GM23338 (cell line): ENCODE data around the gene KNG1. TPM values are rescaled to one million over a fixed set of nuclear protein-coding genes. Genes with fewer than 3 reads are reported as not detected.
A peak's percentile ranks its signal among the peaks of the same experiment; 100 is the strongest.

Experiments
- ATAC-seq: fragments of 200-7000 bp; cut with Tn5 transposase; 3 replicates; pipeline ENCODE4 v1.9.1; 2020
- DNase-seq: peaks from one replicate; pipeline ENCODE4 v3.0.0-alpha.2; 2015; ENCODE audit warnings: low spot score
- H2AFZ ChIP-seq: fragments of 200-600 bp; sonication (generic); 2 replicates; pipeline ENCODE4 v1.8.0; 2016; ENCODE audit warnings: antibody characterized with exemption, mild to moderate bottlenecking, moderate library complexity
- H3F3A ChIP-seq: fragments of 200-600 bp; sonication (generic); replicated peaks from 2 replicates; pipeline ENCODE4 v1.8.0; 2017; ENCODE audit warnings: antibody characterized with exemption, mixed run types, low read depth
- H3K27ac ChIP-seq: fragments of 200-600 bp; sonication (generic); 2 replicates; pipeline ENCODE4 v1.6.1; 2016; ENCODE audit warnings: low read depth
- H3K27me3 ChIP-seq: fragments of 200-600 bp; sonication (generic); 2 replicates; pipeline ENCODE4 v1.8.0; 2016; ENCODE audit warnings: mild to moderate bottlenecking, mixed run types, moderate library complexity; ENCODE audit not compliant: insufficient read depth
- H3K36me3 ChIP-seq: fragments of 200-600 bp; sonication (generic); 2 replicates; pipeline ENCODE4 v1.8.0; 2016; ENCODE audit warnings: mild to moderate bottlenecking; ENCODE audit not compliant: insufficient read depth
- H3K4me1 ChIP-seq: fragments of 200-600 bp; sonication (generic); 2 replicates; pipeline ENCODE4 v1.8.0; 2016; ENCODE audit warnings: mild to moderate bottlenecking, moderate library complexity; ENCODE audit not compliant: insufficient read depth
- H3K4me2 ChIP-seq: fragments of 200-600 bp; sonication (generic); 2 replicates; pipeline ENCODE4 v1.7.1; 2017; ENCODE audit warnings: mixed run types
- H3K4me3 ChIP-seq: fragments of 200-600 bp; sonication (generic); 2 replicates; pipeline ENCODE4 v1.6.1; 2016; ENCODE audit warnings: mixed run types
- H3K79me2 ChIP-seq: fragments of 200-600 bp; sonication (generic); replicated peaks from 2 replicates; pipeline ENCODE4 v1.8.0; 2017; ENCODE audit warnings: mild to moderate bottlenecking; ENCODE audit not compliant: insufficient read depth
- H3K9me2 ChIP-seq: fragments of 200-600 bp; sonication (generic); 2 replicates; pipeline ENCODE4 v1.8.0; 2017; ENCODE audit not compliant: insufficient read depth
- H4K20me1 ChIP-seq: fragments of 200-600 bp; sonication (generic); replicated peaks from 2 replicates; pipeline ENCODE4 v1.8.0; 2017; ENCODE audit warnings: mild to moderate bottlenecking; ENCODE audit not compliant: insufficient read depth
- H3K27ac Mint-ChIP-seq: 2 replicates; pipeline ENCODE4 v1.8.0; 2020; ENCODE audit warnings: inconsistent platforms, mild to moderate bottlenecking, moderate library complexity, mixed read lengths
- H3K27me3 Mint-ChIP-seq: 3 replicates; pipeline ENCODE4 v1.8.0; 2022; ENCODE audit warnings: low read depth, mild to moderate bottlenecking, moderate library complexity, mixed read lengths, inconsistent platforms; ENCODE audit not compliant: insufficient read depth, poor library complexity
- H3K36me3 Mint-ChIP-seq: 3 replicates; pipeline ENCODE4 v1.8.0; 2021; ENCODE audit warnings: low read depth, mild to moderate bottlenecking, inconsistent platforms, moderate library complexity, mixed read lengths
- H3K4me1 Mint-ChIP-seq: 3 replicates; pipeline ENCODE4 v1.8.0; 2020; ENCODE audit warnings: mild to moderate bottlenecking, inconsistent platforms, mixed read lengths
- H3K4me3 Mint-ChIP-seq: 3 replicates; pipeline ENCODE4 v1.8.0; 2021; ENCODE audit warnings: moderate library complexity, mild to moderate bottlenecking, inconsistent platforms, mixed read lengths
- H3K9me3 Mint-ChIP-seq: 3 replicates; pipeline ENCODE4 v1.8.0; 2020; ENCODE audit warnings: moderate library complexity, mild to moderate bottlenecking, inconsistent platforms, mixed read lengths
- CTCF ChIP-seq, 2 experiments: fragments of 200-600 bp in 1 of 2; sonication (generic) in 1 of 2; conservative IDR thresholded peaks; 2 replicates each; pipeline versions ENCODE4 v1.5.1 to v1.6.1; 2016 to 2017; ENCODE audit warnings: antibody characterized with exemption in 2 of 2, low read depth in 2 of 2, mild to moderate bottlenecking in 2 of 2, moderate library complexity in 1 of 2
- ETS1 ChIP-seq: IDR thresholded peaks from 2 replicates; pipeline ENCODE4 v1.6.1; 2016; ENCODE audit warnings: antibody characterized with exemption
- EZH2 ChIP-seq: fragments of 200-600 bp; sonication (generic); IDR thresholded peaks from one replicate; pipeline ENCODE4 v1.8.0; 2017; ENCODE audit warnings: antibody characterized with exemption, mild to moderate bottlenecking, low read depth; ENCODE audit not compliant: unreplicated experiment
- EZH2phosphoT487 ChIP-seq: fragments of 200-600 bp; sonication (generic); IDR thresholded peaks from one replicate; pipeline ENCODE4 v1.8.1; 2018; ENCODE audit warnings: antibody characterized with exemption; ENCODE audit not compliant: unreplicated experiment
- JUNB ChIP-seq: IDR thresholded peaks from one replicate; pipeline ENCODE4 v1.6.1; 2016; ENCODE audit warnings: antibody characterized with exemption; ENCODE audit not compliant: unreplicated experiment
- NANOG ChIP-seq: IDR thresholded peaks from 2 replicates; pipeline ENCODE4 v1.6.1; 2016; ENCODE audit warnings: antibody characterized with exemption, borderline replicate concordance
- POLR2AphosphoS5 ChIP-seq: IDR thresholded peaks from 2 replicates; pipeline ENCODE4 v1.6.1; 2016; ENCODE audit warnings: antibody characterized with exemption, low read depth
- STAT1 ChIP-seq: IDR thresholded peaks from one replicate; pipeline ENCODE4 v1.6.1; 2016; ENCODE audit warnings: antibody characterized with exemption; ENCODE audit not compliant: unreplicated experiment
- ZNF114 ChIP-seq: fragments of 250-450 bp; sonication (Bioruptor Pico); IDR thresholded peaks from 2 replicates; pipeline ENCODE4 v1.5.0; 2020; ENCODE audit warnings: mild to moderate bottlenecking, moderate library complexity
- ZNF331 ChIP-seq: fragments of 250-450 bp; sonication (Bioruptor Pico); IDR thresholded peaks from 2 replicates; pipeline ENCODE4 v1.5.0; 2020; ENCODE audit warnings: low read depth, mild to moderate bottlenecking, moderate library complexity
- polyA plus RNA-seq: library from polyadenylated mRNA; unstranded; fragments of >200 nt; fragmentation: Nextera tagmentation; extraction: Ambion mirVana; gene quantifications from 2 replicates; pipeline ENCODE4 v1.2.1, GENCODE V29; 2016
- total RNA-seq: library from RNA; depleted of rRNA; stranded (reverse); fragments of >200 nt; shearing (Covaris generic); gene quantifications from 2 replicates; pipeline ENCODE4 v1.2.3, GENCODE V29; 2014
- TF ChIP-seq, protein P1 (sequence below): IDR thresholded peaks from one replicate; pipeline ENCODE4 v1.6.1; 2018; ENCODE audit warnings: antibody characterized with exemption; ENCODE audit not compliant: unreplicated experiment

KNG1 gene
- total and polyA plus RNA-seq, 2 experiments from 2014 or later, result 0.49 TPM; not detected in 1

- no peaks in the 10 kb centered on the region for H3K79me2 ChIP-seq
- no peaks in the 10 kb centered on the region; the same call in 2 of the 3 replicates for H3K9me3 Mint-ChIP-seq
- no peaks in the 10 kb centered on the region for H3K36me3 Mint-ChIP-seq
- no peak overlapping the region for H3K4me3 Mint-ChIP-seq
- TF ChIP-seq CTCF (conservative IDR thresholded peaks at IDR 0.05; ENCODE audit: low read depth in 2 of 2) (peak in 1 of 2 experiments; percentile 68; a peak in 3 of 4 replicates), POLR2AphosphoS5 (no peak), STAT1 (no peak), ZNF331 (CRISPR knock-in tag) (no peak), NANOG (no peak), ETS1 (no peak), EZH2phosphoT487 (no peak)
- H3K27me3 Mint-ChIP-seq, result no peaks in the 10 kb centered on the region
- no peaks in the 10 kb centered on the region for H4K20me1 ChIP-seq
- no peak overlapping the region for H3K27ac ChIP-seq
- H3K27ac Mint-ChIP-seq, result no peak overlapping the region
- no peak overlapping the region for H3K4me3 ChIP-seq
- H3K4me2 ChIP-seq, result no peak overlapping the region
- H3K4me1 ChIP-seq, result peaks cover 3% of the 10 kb centered on the region
- no peaks in the 10 kb centered on the region for H3F3A ChIP-seq
- ATAC-seq (peak; percentile 97), DNase-seq (peak; percentile 63)
- no peaks in the 10 kb centered on the region for H3K36me3 ChIP-seq
- no peaks in the 10 kb centered on the region for H3K9me2 ChIP-seq
- no peaks in the 10 kb centered on the region for H3K27me3 ChIP-seq
- H3K4me1 Mint-ChIP-seq, result peaks cover 7% of the 10 kb centered on the region; the same call in 1 of the 3 replicates
- peak overlapping the region; percentile 69 for H2AFZ ChIP-seq
These were observed 5.3 kb downstream of the KNG1 start for GRCh38 chr3:186722457-186722856.

DNA sequence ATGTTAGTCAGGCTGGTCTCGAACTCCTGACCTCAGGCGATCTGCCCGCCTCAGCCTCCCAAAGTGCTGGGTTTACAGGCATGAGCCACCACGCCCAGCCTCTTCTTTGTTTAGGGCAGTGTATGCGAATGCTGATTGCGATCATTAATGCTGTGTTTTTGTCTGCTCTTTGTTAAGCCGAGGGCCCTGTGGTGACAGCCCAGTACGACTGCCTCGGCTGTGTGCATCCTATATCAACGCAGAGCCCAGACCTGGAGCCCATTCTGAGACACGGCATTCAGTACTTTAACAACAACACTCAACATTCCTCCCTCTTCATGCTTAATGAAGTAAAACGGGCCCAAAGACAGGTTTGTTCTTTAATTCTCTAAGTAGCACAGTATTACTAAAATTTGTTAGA, 7.8 kb downstream of the KNG1 start:
- ATAC-seq, result peak; percentile 71
- no peaks in the 10 kb centered on the region for H3K36me3 ChIP-seq
- H3K79me2 ChIP-seq, result no peaks in the 10 kb centered on the region
- no peaks in the 10 kb centered on the region for H3K27me3 ChIP-seq
- peaks cover 7% of the 10 kb centered on the region; the same call in 1 of the 3 replicates for H3K4me1 Mint-ChIP-seq
- H3K4me3 ChIP-seq, result no peak overlapping the region
- H2AFZ ChIP-seq, result no peak overlapping the region
- H3K4me1 ChIP-seq, result peaks cover 3% of the 10 kb centered on the region
- no peaks in the 10 kb centered on the region; the same call in 2 of the 3 replicates for H3K9me3 Mint-ChIP-seq
- H3K36me3 Mint-ChIP-seq, result no peaks in the 10 kb centered on the region
- no peak overlapping the region for H3K27ac ChIP-seq
- no peaks in the 10 kb centered on the region for H3K27me3 Mint-ChIP-seq
- peak; percentile 43 for DNase-seq
- H3K4me2 ChIP-seq, result no peak overlapping the region
- H3K9me2 ChIP-seq, result no peaks in the 10 kb centered on the region
- no peak overlapping the region for H3K27ac Mint-ChIP-seq
- H3K4me3 Mint-ChIP-seq, result no peak overlapping the region
- no peaks in the 10 kb centered on the region for H4K20me1 ChIP-seq
- H3F3A ChIP-seq, result no peaks in the 10 kb centered on the region
- TF ChIP-seq ZNF114, result no peak
- TF ChIP-seq ETS1, result no peak
- no peak for TF ChIP-seq JUNB
- no peak for TF ChIP-seq EZH2
- no peak for TF ChIP-seq STAT1
- TF ChIP-seq, protein P1, sequence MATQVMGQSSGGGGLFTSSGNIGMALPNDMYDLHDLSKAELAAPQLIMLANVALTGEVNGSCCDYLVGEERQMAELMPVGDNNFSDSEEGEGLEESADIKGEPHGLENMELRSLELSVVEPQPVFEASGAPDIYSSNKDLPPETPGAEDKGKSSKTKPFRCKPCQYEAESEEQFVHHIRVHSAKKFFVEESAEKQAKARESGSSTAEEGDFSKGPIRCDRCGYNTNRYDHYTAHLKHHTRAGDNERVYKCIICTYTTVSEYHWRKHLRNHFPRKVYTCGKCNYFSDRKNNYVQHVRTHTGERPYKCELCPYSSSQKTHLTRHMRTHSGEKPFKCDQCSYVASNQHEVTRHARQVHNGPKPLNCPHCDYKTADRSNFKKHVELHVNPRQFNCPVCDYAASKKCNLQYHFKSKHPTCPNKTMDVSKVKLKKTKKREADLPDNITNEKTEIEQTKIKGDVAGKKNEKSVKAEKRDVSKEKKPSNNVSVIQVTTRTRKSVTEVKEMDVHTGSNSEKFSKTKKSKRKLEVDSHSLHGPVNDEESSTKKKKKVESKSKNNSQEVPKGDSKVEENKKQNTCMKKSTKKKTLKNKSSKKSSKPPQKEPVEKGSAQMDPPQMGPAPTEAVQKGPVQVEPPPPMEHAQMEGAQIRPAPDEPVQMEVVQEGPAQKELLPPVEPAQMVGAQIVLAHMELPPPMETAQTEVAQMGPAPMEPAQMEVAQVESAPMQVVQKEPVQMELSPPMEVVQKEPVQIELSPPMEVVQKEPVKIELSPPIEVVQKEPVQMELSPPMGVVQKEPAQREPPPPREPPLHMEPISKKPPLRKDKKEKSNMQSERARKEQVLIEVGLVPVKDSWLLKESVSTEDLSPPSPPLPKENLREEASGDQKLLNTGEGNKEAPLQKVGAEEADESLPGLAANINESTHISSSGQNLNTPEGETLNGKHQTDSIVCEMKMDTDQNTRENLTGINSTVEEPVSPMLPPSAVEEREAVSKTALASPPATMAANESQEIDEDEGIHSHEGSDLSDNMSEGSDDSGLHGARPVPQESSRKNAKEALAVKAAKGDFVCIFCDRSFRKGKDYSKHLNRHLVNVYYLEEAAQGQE, result no peak
- TF ChIP-seq NANOG, result no peak
- no peak for TF ChIP-seq EZH2phosphoT487
- no peak for TF ChIP-seq CTCF (conservative IDR thresholded peaks at IDR 0.05; ENCODE audit: low read depth in 2 of 2)
